CD4-positive, alpha-beta T cell treated with Interleukin-6 at 100 ng/mL for 8 hours (primary cell): Measurements from ENCODE around the gene PNMA8B.

Source experiments
- DNase-seq: peaks from one replicate; pipeline ENCODE4 v3.0.0-alpha.2; 2020; ENCODE audit warnings: mixed read lengths, low spot score

PNMA8B gene

DNA sequence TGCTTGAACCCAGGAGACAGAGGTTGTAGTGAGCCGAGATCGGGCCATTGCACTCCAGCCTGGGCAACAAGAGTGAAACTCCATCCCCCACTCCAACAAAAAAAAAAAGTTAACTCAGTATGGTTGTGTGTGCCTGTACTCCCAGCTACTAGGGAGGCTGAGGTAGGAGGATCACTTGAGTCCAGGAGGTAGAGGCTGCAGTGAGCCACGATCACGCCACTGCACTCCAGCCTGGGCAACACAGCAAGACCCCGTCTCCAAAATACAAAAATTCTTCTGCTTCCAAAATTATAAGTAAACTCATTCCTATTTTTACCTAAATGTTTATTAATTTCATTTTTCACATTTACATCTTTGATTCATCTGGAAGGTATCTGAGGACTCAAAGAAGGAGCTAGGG lies 38.7 kb downstream of the PNMA8B start:
- no peak for DNase-seq

- DNase-seq, result no peak
Measured at GRCh38 chr19:46454244-46454643, 41.4 kb downstream of the PNMA8B start.

DNA sequence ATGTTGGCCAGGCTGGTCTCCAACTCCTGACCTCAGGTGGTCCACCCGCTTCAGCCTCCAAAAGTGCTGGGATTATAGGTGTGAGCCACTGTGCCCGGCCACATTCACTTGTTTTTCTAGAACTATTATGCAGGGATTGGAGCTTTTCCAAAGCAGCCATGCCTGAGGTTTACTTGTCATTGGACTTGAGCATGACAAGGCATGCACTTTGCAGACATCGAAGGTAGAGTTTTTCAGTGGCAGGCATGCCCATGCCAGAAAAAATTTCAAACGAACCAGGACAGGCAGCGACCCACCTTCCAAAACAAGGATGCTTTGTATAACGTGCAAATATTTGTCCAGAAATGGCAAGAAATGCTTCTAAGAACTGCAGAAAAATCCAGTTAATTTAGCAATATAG lies 42.0 kb downstream of the PNMA8B start:
- DNase-seq, result no peak

- DNase-seq, result no peak
Measured at GRCh38 chr19:46452186-46452585, 43.5 kb downstream of the PNMA8B start.

DNA sequence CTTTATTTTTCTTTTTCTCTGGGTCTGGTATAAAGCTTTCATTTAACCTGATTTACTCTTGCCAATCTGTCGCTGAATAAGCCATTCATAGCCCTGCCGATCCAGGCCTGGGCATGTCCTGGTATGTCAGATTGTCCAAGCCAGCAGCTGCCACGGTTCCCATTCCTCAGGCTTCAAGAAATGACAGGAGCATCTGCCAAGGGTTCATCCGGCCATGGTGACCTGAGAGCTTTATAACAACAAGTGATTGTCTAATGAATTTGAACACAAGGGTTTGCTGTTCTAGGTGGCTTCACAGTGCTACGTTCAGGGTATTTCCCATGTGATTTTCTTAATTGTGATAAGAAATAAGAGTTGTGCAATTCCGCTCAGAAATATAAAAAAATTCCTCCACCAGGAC lies 44.3 kb downstream of the PNMA8B start:
- DNase-seq, result no peak

DNA sequence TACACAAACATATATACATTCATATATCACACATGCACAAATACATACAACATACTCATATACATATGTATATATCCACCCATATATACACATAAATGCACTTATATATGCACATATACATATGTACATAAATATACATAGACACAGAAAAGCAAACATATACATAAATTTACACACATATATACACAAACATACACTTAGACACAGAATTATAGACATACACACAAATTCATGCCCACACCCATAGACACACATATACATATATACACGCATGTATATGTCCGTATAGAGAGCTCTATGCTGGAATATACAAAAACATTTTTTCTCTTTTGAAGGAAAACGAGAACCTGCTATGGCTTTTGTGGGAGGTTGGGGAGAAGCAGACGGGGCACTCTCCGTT lies 44.9 kb downstream of the PNMA8B start:
- no peak for DNase-seq

DNA sequence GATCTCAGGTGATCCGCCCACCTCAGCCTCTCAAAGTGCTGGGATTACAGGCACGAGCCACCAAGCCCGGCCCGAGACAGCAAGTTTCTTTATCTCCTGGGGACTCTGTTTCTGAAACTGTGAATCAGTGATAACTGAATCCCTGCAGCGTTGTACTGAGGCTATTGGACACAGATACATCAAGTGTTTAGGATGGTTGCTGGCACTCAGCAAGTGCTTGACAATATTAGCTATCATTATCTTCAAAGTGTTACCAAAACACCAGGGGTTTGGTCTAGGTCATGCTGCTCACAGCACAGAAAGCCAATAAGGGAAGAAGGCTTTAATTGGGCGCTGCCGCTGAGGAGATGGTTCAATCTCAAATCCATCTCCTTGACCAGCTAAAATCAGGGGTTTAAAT lies 46.4 kb downstream of the PNMA8B start:
- DNase-seq, result no peak

DNA sequence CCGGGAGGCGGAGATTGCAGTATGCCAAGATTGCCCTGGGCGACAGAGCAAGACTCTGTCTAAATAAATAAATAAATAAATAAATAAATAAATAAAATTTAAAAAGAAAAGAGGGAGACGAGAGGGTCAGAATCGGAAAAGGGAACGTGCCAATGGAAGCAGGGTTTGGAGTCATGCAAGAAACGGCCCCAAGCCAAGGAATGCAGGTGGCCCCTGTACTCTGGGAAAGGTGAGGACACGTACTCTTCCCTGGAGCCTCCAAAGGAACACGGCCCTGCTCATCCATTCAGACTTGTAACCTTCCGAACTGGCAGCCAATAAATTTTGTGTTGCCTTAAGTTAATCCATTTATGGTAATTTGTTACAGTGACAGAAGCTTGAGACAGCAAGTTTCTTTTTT lies 47.1 kb downstream of the PNMA8B start:
- DNase-seq, result no peak

DNA sequence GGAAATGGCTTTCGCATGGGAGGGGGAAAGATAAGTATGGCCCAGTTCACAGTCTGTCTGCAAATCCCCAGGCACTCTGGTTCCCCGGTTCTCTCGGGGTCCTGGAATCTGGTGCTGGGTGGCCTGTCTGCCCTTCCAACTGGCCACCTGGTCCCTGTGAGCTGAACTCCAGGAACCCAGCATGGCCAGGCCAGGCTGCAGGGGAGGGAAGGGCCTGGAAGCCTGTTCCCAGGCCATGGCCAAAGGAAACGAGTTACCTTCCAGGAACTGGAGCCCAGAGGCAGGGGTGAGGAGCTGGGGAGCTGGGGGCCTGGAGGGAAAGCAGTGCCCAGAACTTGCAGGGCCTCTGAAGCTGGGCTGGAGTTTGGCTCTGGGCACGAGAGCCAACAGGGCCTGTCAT lies 47.8 kb downstream of the PNMA8B start:
- DNase-seq, result no peak

DNA sequence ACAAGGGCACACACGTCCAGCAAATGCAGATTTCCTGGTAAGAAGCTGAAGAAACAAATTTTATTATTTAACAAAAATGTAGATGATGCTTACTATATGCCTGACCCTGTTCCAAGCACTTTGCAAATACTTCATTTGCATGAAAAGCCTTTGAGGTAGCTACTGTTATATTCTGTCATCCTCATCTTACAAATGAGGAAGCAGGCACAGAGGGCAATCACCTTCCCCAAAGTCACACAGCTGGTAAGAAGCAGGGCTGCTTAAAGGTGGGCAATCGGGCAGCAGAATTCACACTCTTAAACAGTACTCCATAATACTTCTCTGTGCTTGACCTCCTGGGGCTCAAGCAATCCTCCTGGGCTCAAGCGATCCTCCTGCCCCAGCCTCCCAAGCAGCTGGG lies 48.7 kb downstream of the PNMA8B start:
- DNase-seq, result no peak

- DNase-seq, result no peak
Measured at GRCh38 chr19:46446021-46446420, 49.6 kb downstream of the PNMA8B start.

DNA sequence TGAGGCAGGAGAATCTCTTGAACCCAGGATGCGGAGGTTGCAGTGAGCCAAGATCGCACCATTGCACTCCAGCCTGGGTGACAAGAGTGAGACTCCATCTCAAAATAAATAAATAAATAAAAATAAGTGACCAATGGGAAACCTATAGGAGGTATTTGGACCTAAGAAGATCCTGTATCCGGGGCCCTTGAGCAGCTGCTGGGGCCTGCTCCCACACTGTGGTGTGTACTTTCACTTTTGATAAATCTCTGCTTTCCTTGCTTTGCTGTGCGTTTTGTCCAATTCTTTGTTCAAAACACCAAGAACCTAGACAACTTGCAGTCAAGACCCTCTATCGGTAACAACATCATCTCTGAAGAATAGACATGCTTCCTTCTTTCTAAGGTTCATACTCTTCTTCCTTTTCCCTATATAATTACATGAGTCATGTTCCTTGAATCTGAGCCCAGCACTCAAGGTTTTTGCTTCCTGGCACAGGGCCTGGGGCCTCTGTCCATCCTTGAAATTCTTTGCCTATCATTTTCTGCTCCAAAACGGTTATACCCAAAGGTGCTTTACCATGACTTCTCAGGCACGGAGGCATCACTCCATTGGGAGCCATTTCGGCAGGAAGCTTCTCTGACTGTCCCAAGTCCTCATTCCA lies 52.7 kb downstream of the PNMA8B start:
- DNase-seq, result no peak

DNA sequence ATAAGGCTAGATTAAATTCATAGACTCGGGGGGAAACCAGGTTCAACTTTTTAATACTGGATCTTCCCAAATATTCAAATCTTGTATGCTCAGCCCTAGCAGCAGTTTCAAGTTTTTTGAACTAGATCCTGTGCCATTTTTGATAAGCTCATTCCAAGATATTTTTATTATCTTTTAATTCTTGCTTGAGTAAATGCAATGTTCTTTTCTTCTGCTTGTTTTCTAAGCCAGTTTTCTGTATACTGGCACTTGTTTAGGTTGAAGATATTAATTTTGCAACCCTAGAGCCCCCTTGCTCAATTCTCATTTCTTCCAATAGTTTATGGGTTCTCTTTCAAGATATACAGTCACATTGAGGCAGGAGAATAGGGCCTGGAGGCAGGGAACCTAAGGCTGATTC lies 53.8 kb downstream of the PNMA8B start:
- DNase-seq, result no peak
